HCT116 (cell line): ENCODE results near the gene GNA15.

Source experiments
- CEBPB ChIP-seq: IDR thresholded peaks from 2 replicates; pipeline ENCODE4 v1.6.1; 2012; ENCODE audit warnings: low read depth
- EZH2 ChIP-seq: fragments of 200-600 bp; sonication (generic); IDR thresholded peaks from 2 replicates; pipeline ENCODE4 v1.6.1; 2017; ENCODE audit warnings: antibody characterized with exemption, mixed run types
- EZH2phosphoT487 ChIP-seq: fragments of 200-600 bp; IDR thresholded peaks from 2 replicates; pipeline ENCODE4 v1.6.1; 2018; ENCODE audit warnings: antibody characterized with exemption, borderline replicate concordance
- POLR2A ChIP-seq: IDR thresholded peaks from 2 replicates; pipeline ENCODE4 v1.7.0; 2011; ENCODE audit warnings: borderline replicate concordance; ENCODE audit not compliant: insufficient read depth, insufficient read length; ENCODE audit errors: extremely low read depth
- REST ChIP-seq: IDR thresholded peaks from 2 replicates; pipeline ENCODE4 v1.6.1; 2012; ENCODE audit warnings: low read depth
- SP1 ChIP-seq: IDR thresholded peaks from 2 replicates; pipeline ENCODE4 v1.6.1; 2012; ENCODE audit warnings: low read depth
- YY1 ChIP-seq: IDR thresholded peaks from 2 replicates; pipeline ENCODE4 v1.6.1; 2011; ENCODE audit warnings: low read length, low read depth, moderate library complexity, mild to moderate bottlenecking; ENCODE audit not compliant: insufficient replicate concordance; ENCODE audit errors: extremely low read depth
- TF ChIP-seq, protein P1 (sequence below), 3 experiments: fragments of 200-600 bp in 1 of 3; sonication (generic) in 1 of 3; IDR thresholded peaks in 2 of 3; conservative IDR thresholded peaks in 1 of 3; 2 replicates each; pipeline ENCODE4 v1.5.1; 2012 to 2017; ENCODE audit warnings: low read depth in 2 of 3, low read length in 2 of 3, antibody characterized with exemption in 1 of 3, borderline replicate concordance in 1 of 3, control low read depth in 1 of 3, mild to moderate bottlenecking in 1 of 3, mixed read lengths in 1 of 3, mixed run types in 1 of 3, moderate library complexity in 1 of 3; ENCODE audit not compliant: insufficient read depth in 1 of 3
- TF ChIP-seq, protein P2 (sequence below): IDR thresholded peaks from 2 replicates; pipeline ENCODE4 v1.6.1; 2011; ENCODE audit warnings: mild to moderate bottlenecking, low read length, moderate library complexity; ENCODE audit not compliant: insufficient replicate concordance; ENCODE audit errors: extremely low read depth
- TF ChIP-seq, protein P3 (sequence below): IDR thresholded peaks from 2 replicates; pipeline ENCODE4 v1.6.1; 2012

- TF ChIP-seq POLR2A: no peak
- TF ChIP-seq, protein P1, sequence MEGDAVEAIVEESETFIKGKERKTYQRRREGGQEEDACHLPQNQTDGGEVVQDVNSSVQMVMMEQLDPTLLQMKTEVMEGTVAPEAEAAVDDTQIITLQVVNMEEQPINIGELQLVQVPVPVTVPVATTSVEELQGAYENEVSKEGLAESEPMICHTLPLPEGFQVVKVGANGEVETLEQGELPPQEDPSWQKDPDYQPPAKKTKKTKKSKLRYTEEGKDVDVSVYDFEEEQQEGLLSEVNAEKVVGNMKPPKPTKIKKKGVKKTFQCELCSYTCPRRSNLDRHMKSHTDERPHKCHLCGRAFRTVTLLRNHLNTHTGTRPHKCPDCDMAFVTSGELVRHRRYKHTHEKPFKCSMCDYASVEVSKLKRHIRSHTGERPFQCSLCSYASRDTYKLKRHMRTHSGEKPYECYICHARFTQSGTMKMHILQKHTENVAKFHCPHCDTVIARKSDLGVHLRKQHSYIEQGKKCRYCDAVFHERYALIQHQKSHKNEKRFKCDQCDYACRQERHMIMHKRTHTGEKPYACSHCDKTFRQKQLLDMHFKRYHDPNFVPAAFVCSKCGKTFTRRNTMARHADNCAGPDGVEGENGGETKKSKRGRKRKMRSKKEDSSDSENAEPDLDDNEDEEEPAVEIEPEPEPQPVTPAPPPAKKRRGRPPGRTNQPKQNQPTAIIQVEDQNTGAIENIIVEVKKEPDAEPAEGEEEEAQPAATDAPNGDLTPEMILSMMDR (IDR thresholded peaks at IDR 0.05 in 2 of 3, conservative IDR thresholded peaks at IDR 0.05 in 1 of 3; ENCODE audit: borderline replicate concordance in 1 of 3, insufficient read depth in 1 of 3, low read depth in 2 of 3, low read length in 2 of 3): no peak
- no peak for TF ChIP-seq EZH2
- TF ChIP-seq, protein P2, sequence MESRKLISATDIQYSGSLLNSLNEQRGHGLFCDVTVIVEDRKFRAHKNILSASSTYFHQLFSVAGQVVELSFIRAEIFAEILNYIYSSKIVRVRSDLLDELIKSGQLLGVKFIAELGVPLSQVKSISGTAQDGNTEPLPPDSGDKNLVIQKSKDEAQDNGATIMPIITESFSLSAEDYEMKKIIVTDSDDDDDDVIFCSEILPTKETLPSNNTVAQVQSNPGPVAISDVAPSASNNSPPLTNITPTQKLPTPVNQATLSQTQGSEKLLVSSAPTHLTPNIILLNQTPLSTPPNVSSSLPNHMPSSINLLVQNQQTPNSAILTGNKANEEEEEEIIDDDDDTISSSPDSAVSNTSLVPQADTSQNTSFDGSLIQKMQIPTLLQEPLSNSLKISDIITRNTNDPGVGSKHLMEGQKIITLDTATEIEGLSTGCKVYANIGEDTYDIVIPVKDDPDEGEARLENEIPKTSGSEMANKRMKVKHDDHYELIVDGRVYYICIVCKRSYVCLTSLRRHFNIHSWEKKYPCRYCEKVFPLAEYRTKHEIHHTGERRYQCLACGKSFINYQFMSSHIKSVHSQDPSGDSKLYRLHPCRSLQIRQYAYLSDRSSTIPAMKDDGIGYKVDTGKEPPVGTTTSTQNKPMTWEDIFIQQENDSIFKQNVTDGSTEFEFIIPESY: no peak
- no peak for TF ChIP-seq CEBPB
- TF ChIP-seq YY1: no peak
- no peak for TF ChIP-seq EZH2phosphoT487
- TF ChIP-seq, protein P3, sequence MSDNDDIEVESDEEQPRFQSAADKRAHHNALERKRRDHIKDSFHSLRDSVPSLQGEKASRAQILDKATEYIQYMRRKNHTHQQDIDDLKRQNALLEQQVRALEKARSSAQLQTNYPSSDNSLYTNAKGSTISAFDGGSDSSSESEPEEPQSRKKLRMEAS: no peak
- no peak for TF ChIP-seq SP1
- no peak for TF ChIP-seq REST
Observed at GRCh38 chr19:3100331-3100730, 35.5 kb upstream of the GNA15 start.
